K562 (cell line): ENCODE results near the gene UBE2S. TPM values are rescaled to one million over a fixed set of nuclear protein-coding genes. Genes with fewer than 3 reads are reported as not detected.

Experiments used
- ATAC-seq: fragments of 200-7000 bp; cut with Tn5 transposase; 3 replicates; pipeline ENCODE4 v1.9.1; 2020; ENCODE audit warnings: moderate library complexity
- BruUV-seq: library from RNA; stranded (reverse); fragments of 400-500 nt; replicated peaks from 2 replicates; lab custom pipeline; 2021; lab: Mats Ljungman, UMichigan
- CTCF ChIA-PET: fragments of 300-600 bp; formaldehyde crosslinking; extraction: SDS; loops from one replicate; lab custom pipeline; 2021; ENCODE audit warnings: low intra/inter-chr PET ratio; lab: Yijun Ruan, JAX
- POLR2A ChIA-PET: fragments of 300-600, 350-650 bp; sonication (Branson Sonifier 250); formaldehyde crosslinking; extraction: SDS; loops from one replicate; lab custom pipeline; 2021; ENCODE audit warnings: antibody characterized with exemption, inconsistent platforms; lab: Yijun Ruan, JAX
- DNase-seq, 4 experiments: peaks; one replicate each; pipeline versions ENCODE4 v3.0.0 to v3.0.0-alpha.2; 2011 to 2018; ENCODE audit warnings: low spot score in 3 of 4, mixed read lengths in 3 of 4; ENCODE audit errors: extremely low read depth in 1 of 4
- FAIRE-seq: peaks from 2 replicates; lab custom pipeline; 2011; peaks lifted over from hg19 to GRCh38; lab: Jason Lieb, UNC
- H2AFZ ChIP-seq: 2 replicates; pipeline ENCODE4 v1.6.0; 2011; ENCODE audit warnings: low read depth, low read length, control low read depth, inconsistent platforms
- H3K27ac ChIP-seq: fragments of 200-600 bp; 3 replicates; pipeline ENCODE4 v1.8.0; 2011; ENCODE audit warnings: low read depth, mild to moderate bottlenecking, control low read depth, inconsistent platforms, low read length, moderate library complexity, mixed read lengths; ENCODE audit errors: extremely low read depth
- H3K27me3 ChIP-seq, 2 experiments: fragments of 300-600 bp in 1 of 2; 2 replicates in 1 of 2; 3 replicates in 1 of 2; pipeline versions ENCODE4 v1.6.0 to v1.8.0; 2011; ENCODE audit warnings: inconsistent platforms in 2 of 2, low read length in 2 of 2, mild to moderate bottlenecking in 1 of 2, mixed read lengths in 1 of 2, moderate library complexity in 1 of 2; ENCODE audit not compliant: control insufficient read depth in 2 of 2, insufficient read depth in 2 of 2
- H3K36me3 ChIP-seq: fragments of 300-600 bp; 3 replicates; pipeline ENCODE4 v1.8.0; 2011; ENCODE audit warnings: mild to moderate bottlenecking, low read length, inconsistent platforms; ENCODE audit not compliant: control insufficient read depth, insufficient read depth
- H3K4me1 ChIP-seq, 2 experiments: fragments of 200-600 bp in 1 of 2; replicated peaks in 1 of 2; 2 replicates in 1 of 2; 3 replicates in 1 of 2; pipeline versions ENCODE4 v1.5.1 to v1.8.0; 2011; ENCODE audit warnings: inconsistent platforms in 2 of 2, low read length in 2 of 2, mild to moderate bottlenecking in 1 of 2, mixed read lengths in 1 of 2, moderate library complexity in 1 of 2; ENCODE audit not compliant: control insufficient read depth in 2 of 2, insufficient read depth in 2 of 2
- H3K4me2 ChIP-seq: 2 replicates; pipeline ENCODE4 v1.6.1; 2011; ENCODE audit warnings: low read length, control low read depth, inconsistent platforms, mixed read lengths; ENCODE audit not compliant: insufficient read depth
- H3K4me3 ChIP-seq: fragments of 200-600 bp; sonication (generic), shearing (Covaris generic); 2 replicates; pipeline ENCODE4 v1.5.1; 2016; ENCODE audit warnings: control low read depth, inconsistent platforms
- H3K79me2 ChIP-seq: fragments of 200-600 bp; 3 replicates; pipeline ENCODE4 v1.8.0; 2011; ENCODE audit warnings: low read length, inconsistent platforms; ENCODE audit not compliant: control insufficient read depth, insufficient read depth
- H3K9ac ChIP-seq, 2 experiments: 2 replicates each; pipeline versions ENCODE4 v1.6.0 to v1.6.1; 2011; ENCODE audit warnings: low read depth in 2 of 2, low read length in 2 of 2, control low read depth in 1 of 2, inconsistent platforms in 1 of 2, mild to moderate bottlenecking in 1 of 2, mixed read lengths in 1 of 2; ENCODE audit not compliant: insufficient read depth in 1 of 2
- H3K9me1 ChIP-seq: one replicate; pipeline ENCODE4 v1.6.0; 2011; ENCODE audit warnings: inconsistent platforms, mild to moderate bottlenecking, low read length, moderate library complexity; ENCODE audit not compliant: control insufficient read depth, insufficient read depth
- H3K9me3 ChIP-seq: replicated peaks from 2 replicates; pipeline ENCODE4 v1.5.1; 2011; ENCODE audit warnings: low read depth, low read length, inconsistent platforms; ENCODE audit not compliant: control insufficient read depth, insufficient read depth
- H4K20me1 ChIP-seq: replicated peaks from 2 replicates; pipeline ENCODE4 v1.6.1; 2011; ENCODE audit warnings: low read length, inconsistent platforms, mixed read lengths; ENCODE audit not compliant: control insufficient read depth, insufficient read depth
- CEBPG ChIP-seq, 3 experiments: fragments of 200-800 bp in 1 of 3; sonication (Bioruptor generic) in 1 of 3; sonication (generic) in 1 of 3; formaldehyde crosslinking in 1 of 3; IDR thresholded peaks in 2 of 3; conservative IDR thresholded peaks in 1 of 3; 2 replicates each; pipeline versions ENCODE4 v1.6.1 to v1.8.0; 2016 to 2022; ENCODE audit warnings: missing compliant biosample characterization in 2 of 3, missing genetic modification characterization in 2 of 3, mild to moderate bottlenecking in 1 of 3, missing genetic modification reagents in 1 of 3
- EGR1 ChIP-seq: fragments of 450-650 bp; conservative IDR thresholded peaks from 2 replicates; pipeline ENCODE4 v1.6.1; 2017; ENCODE audit warnings: mild to moderate bottlenecking
- EZH2 ChIP-seq: IDR thresholded peaks from 2 replicates; pipeline ENCODE4 v1.6.1; 2012; ENCODE audit warnings: low read depth, mild to moderate bottlenecking, inconsistent platforms, low read length, borderline replicate concordance
- GTF2E2 ChIP-seq: fragments of 200-800 bp; sonication (Bioruptor generic); IDR thresholded peaks from 2 replicates; pipeline ENCODE4 v1.6.1; 2016; ENCODE audit warnings: missing genetic modification characterization, missing compliant biosample characterization
- HNRNPUL1 ChIP-seq: fragments of 200-400 bp; formaldehyde crosslinking; IDR thresholded peaks from 2 replicates; pipeline ENCODE4 v1.6.1; 2017; ENCODE audit warnings: low read length
- VEZF1 ChIP-seq: fragments of 200-800 bp; sonication (Bioruptor generic); IDR thresholded peaks from 2 replicates; pipeline ENCODE4 v1.6.1; 2017; ENCODE audit warnings: missing genetic modification characterization, missing compliant biosample characterization
- ZNF263 ChIP-seq: sonication (generic); formaldehyde crosslinking; IDR thresholded peaks from 2 replicates; pipeline ENCODE4 v1.8.0; 2022; ENCODE audit warnings: mild to moderate bottlenecking, missing genetic modification reagents, borderline replicate concordance
- ZNF512 ChIP-seq: IDR thresholded peaks from 2 replicates; pipeline ENCODE4 v1.6.1; 2016; ENCODE audit warnings: missing genetic modification characterization, missing compliant biosample characterization
- WGBS: fragments of 100-300 bp; shearing (Covaris generic); methylation state at CpG from one replicate; pipeline ENCODE4 v1.1.6; 2016; ENCODE audit warnings: low coverage, mixed read lengths; ENCODE audit not compliant: insufficient coverage; ENCODE audit errors: missing lambda C conversion rate; 5-methylcytosine and 5-hydroxymethylcytosine counted together
- in situ Hi-C: fragments of 300-500 bp; cut with MboI; formaldehyde crosslinking; loops from 4 replicates; pipeline ENCODE4 v1.15.0; 2018; ENCODE audit warnings: inconsistent platforms, mixed read lengths
- intact Hi-C: fragments of 100-400 bp; cut with micrococcal nuclease; formaldehyde crosslinking; loops from 2 replicates; pipeline ENCODE4 v1.14.2; 2022
- polyA plus RNA-seq, 8 experiments: library from polyadenylated mRNA; depleted of rRNA in 4 of 8; stranded (reverse) in 5 of 8; unstranded in 3 of 8; fragments of >200 nt; fragmentation: Nextera tagmentation in 2 of 8; fragmentation: Illumina TruSeq in 1 of 8; extraction: Ambion mirVana in 2 of 8; extraction: Trizol in 1 of 8; gene quantifications; 2 replicates each; pipeline versions ENCODE4 v1.2.1 to v1.2.3, GENCODE V29; 2011 to 2014; ENCODE audit warnings: inconsistent platforms in 1 of 8, missing spikeins in 1 of 8
- total RNA-seq, 7 experiments: library from RNA; depleted of rRNA in 6 of 7; stranded (reverse); fragments of >200 nt in 6 of 7; fragmentation: Illumina TruSeq in 2 of 7; extraction: Trizol in 2 of 7; gene quantifications; 2 replicates each; pipeline versions ENCODE4 v1.2.1 to v1.2.3, GENCODE V29; 2011 to 2021; ENCODE audit warnings: low replicate concordance in 1 of 7

The UBE2S gene
- total and polyA plus RNA-seq, 9 of the 15 experiments (the other 6 are each of a cell fraction or from before 2014, with no cell fraction given), result 1.5 to 1,305 (median 157) TPM

- Histone ChIP-seq H3K4me1 (peaks cover 21 to 59% of the 10 kb centered on the region in 2 experiments), H4K20me1 (peaks cover 10% of the 10 kb centered on the region), H3K27ac (no peak within 1 kb of the TSS), H3K4me3 (0 out of 2 replicates have a peak within 1 kb of the TSS, but pooled peaks have one; percentile 0), H3K4me2 (peak within 1 kb of the TSS; percentile 64), H2AFZ (0 out of 2 replicates have a peak within 1 kb of the TSS, but pooled peaks have one; percentile 48), H3K27me3 (peaks cover 6 to 32% of the 10 kb centered on the region in 2 experiments), H3K36me3 (no peaks in the 10 kb centered on the region), H3K79me2 (no peaks in the 10 kb centered on the region), H3K9me3 (no peaks in the 10 kb centered on the region), H3K9me1 (no peaks in the 10 kb centered on the region), H3K9ac (peak within 1 kb of the TSS in 1 of 2 experiments; percentile 68; a peak in 2 of 4 replicates)
- TF ChIP-seq GTF2E2 (tag), result no peak
- TF ChIP-seq EZH2, result peak; percentile 51; the same call in 1 of the 2 replicates
- no peak for TF ChIP-seq HNRNPUL1
- TF ChIP-seq CEBPG (CRISPR knock-in tag; IDR thresholded peaks at IDR 0.05), result 0 out of 2 replicates have a peak, but pooled peaks have one; percentile 14
- no peak for TF ChIP-seq CEBPG (tag; conservative IDR thresholded peaks at IDR 0.05 in 1 of 2, IDR thresholded peaks at IDR 0.05 in 1 of 2)
- TF ChIP-seq ZNF512 (tag), result peak; percentile 63
- peak; percentile 71; the same call in 1 of the 2 replicates for TF ChIP-seq ZNF263 (CRISPR knock-in tag)
- TF ChIP-seq VEZF1 (CRISPR knock-in tag), result 0 out of 2 replicates have a peak, but pooled peaks have one; percentile 9
- TF ChIP-seq EGR1, result peak; percentile 54
- no TSS peak for BruUV-seq
- 2% methylated on average over 19 of the region's 43 CpGs for WGBS
- peak in 3 of 4 experiments; percentile 28 to 51 (median 47) for DNase-seq
- in situ Hi-C loops (loop anchor here (25.0 kb wide), 1 partner anchor 781 kb away; the partner anchor contains the start of gene LILRB4), intact Hi-C loops (no loop called here)
- POLR2A ChIA-PET, result no interaction called here
- FAIRE-seq, result no peak
- ATAC-seq, result no peak
- CTCF ChIA-PET, result no interaction called here
Observed at GRCh38 chr19:55443045-55443823, 35.6 kb upstream of the UBE2S start, which contains the start of gene SHISA7. TSS of gene SHISA7 (minus strand) at chr19:55443300. CDS start at chr19:55442863, 437 bp downstream.
